ENCODE measurements around the gene ZNF394.

Gene ZNF394

GRCh38 chr7:99476107-99476506, 24.0 kb downstream of the ZNF394 start:
- TF ChIP-seq CTCF (IDR thresholded peaks at IDR 0.05; ENCODE audit: insufficient read depth, low read depth, low read length, missing control alignments) = no peak
- DNase-seq (ENCODE audit: low read depth) = no peak

GRCh38 chr7:99473315-99473596, 26.8 kb downstream of the ZNF394 start:
- H3K4me3 ChIP-seq (ENCODE audit: low read length) = peak overlapping the region; percentile 55
- TF ChIP-seq CTCF (IDR thresholded peaks at IDR 0.05; ENCODE audit: insufficient read depth, low read depth, low read length, missing control alignments) = no peak
- DNase-seq (ENCODE audit: low read depth) = peak; percentile 82

More at GRCh38 chr7:99476107-99476506, 24.0 kb downstream of the ZNF394 start:
- H3K4me3 ChIP-seq (ENCODE audit: low read length) = no peak overlapping the region

- no peak for TF ChIP-seq CTCF (IDR thresholded peaks at IDR 0.05; ENCODE audit: insufficient read depth, low read depth, low read length, missing control alignments)
- peak within 1 kb of the TSS; percentile 55 for H3K4me3 ChIP-seq (ENCODE audit: low read length)
- peak; percentile 99 for DNase-seq (ENCODE audit: low read depth)
Observed at GRCh38 chr7:99472561-99473314, 27.3 kb downstream of the ZNF394 start, which contains the start of gene ZNF789. ZNF789 (plus strand) TSS chr7:99472890; CDS start chr7:99476457, 3,567 bp downstream.

GRCh38 chr7:99469381-99470065, 30.6 kb downstream of the ZNF394 start:
- no peak overlapping the region for H3K4me3 ChIP-seq (ENCODE audit: low read length)
- TF ChIP-seq CTCF (IDR thresholded peaks at IDR 0.05; ENCODE audit: insufficient read depth, low read depth, low read length, missing control alignments) = no peak
- DNase-seq (ENCODE audit: low read depth) = no peak

- no peak overlapping the region for H3K4me3 ChIP-seq (ENCODE audit: low read length)
Observed at GRCh38 chr7:99468336-99468918, 31.7 kb downstream of the ZNF394 start.

GRCh38 chr7:99465421-99465768, 34.7 kb downstream of the ZNF394 start:
- peak overlapping the region; percentile 87 for H3K4me3 ChIP-seq (ENCODE audit: low read length)
- DNase-seq (ENCODE audit: low read depth) = no peak
- no peak for TF ChIP-seq CTCF (IDR thresholded peaks at IDR 0.05; ENCODE audit: insufficient read depth, low read depth, low read length, missing control alignments)

More at GRCh38 chr7:99468336-99468918, 31.7 kb downstream of the ZNF394 start:
- DNase-seq (ENCODE audit: low read depth) = no peak
- TF ChIP-seq CTCF (IDR thresholded peaks at IDR 0.05; ENCODE audit: insufficient read depth, low read depth, low read length, missing control alignments) = no peak

Measured in epithelial cell of esophagus (primary cell).